HG03196 (cell line): Measurements from ENCODE around the gene GNG3.
"Not testable (repeated sequence)": the region's sequence is repeated elsewhere in the genome, so short reads cannot be mapped to it uniquely, and the experiment has no call there.

Experiments
- ATAC-seq: cut with Tn5 transposase; IDR thresholded peaks from one replicate; pipeline ENCODE4 v1.9.1; 2021; ENCODE audit not compliant: unreplicated experiment

GNG3 gene

DNA sequence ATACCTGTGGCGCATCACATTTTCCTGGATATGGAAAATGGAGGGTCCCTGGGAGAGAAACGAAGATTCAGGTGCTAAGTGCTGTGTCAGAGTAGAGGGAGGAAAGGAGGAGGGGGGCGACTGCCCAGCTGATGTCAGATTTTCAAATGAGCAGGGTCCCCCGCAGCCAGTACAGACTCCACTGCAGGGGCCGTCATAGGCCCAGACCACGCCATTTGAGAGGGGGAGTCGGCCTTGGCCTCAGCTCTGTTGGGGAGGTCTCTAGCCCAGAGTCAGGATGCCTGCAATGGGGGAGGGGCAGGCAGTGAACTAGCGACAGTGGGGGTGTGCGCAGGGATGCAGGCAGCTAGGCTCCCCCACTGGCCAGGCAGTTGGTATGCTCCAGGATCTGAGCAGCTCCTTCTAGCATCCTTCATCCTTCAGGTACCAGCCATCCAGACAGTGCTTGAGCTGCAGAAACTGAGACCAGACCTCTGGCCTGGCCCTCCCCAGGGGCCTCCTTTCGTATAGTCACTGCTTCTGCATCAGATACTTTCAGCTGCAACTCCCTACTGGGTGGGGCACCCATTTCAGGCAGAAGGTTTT lies at the start of gene GNG3, which contains the start of gene BSCL2:
GNG3 (plus strand) TSS at position 400 of the 585 bp plus-strand sequence. CDS start 620 bp downstream, outside the sequence.
BSCL2 (minus strand) TSS at position 148 of the 585 bp plus-strand sequence. CDS start 229 bp downstream, outside the sequence.
- no peak for ATAC-seq

DNA sequence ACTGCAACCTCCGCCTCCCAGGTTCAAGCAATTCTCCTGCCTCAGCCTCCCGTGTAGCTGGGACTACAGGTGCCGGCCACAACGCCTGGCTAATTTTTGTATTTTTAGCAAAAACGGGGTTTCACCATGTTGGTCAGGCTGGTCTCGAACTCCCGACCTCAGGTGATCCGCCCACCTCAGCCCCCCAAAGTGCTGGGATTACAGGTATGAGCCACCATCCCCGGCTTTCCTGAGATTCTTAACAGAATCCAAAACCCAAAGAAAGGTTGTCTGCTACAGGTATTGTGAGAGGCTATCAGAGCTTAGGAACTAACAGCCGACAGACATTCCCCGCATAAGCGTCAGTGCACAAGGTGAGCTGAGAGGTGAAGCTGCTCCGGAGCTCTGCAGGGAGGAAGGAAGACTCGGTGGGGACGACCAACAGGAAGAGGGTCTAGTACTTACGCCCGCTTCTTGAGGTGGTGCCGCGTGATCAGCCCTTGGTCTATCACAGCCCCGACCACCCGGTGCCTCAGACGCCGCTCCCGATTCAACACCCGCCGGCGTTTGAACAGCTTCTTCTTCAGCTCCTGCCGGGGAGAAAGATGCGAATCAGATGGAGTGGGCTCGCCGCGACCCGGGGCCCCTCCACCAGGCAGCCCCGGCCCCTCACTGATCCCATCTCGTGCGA lies 42.9 kb upstream of the GNG3 start:
- peak; percentile 25 for ATAC-seq

DNA sequence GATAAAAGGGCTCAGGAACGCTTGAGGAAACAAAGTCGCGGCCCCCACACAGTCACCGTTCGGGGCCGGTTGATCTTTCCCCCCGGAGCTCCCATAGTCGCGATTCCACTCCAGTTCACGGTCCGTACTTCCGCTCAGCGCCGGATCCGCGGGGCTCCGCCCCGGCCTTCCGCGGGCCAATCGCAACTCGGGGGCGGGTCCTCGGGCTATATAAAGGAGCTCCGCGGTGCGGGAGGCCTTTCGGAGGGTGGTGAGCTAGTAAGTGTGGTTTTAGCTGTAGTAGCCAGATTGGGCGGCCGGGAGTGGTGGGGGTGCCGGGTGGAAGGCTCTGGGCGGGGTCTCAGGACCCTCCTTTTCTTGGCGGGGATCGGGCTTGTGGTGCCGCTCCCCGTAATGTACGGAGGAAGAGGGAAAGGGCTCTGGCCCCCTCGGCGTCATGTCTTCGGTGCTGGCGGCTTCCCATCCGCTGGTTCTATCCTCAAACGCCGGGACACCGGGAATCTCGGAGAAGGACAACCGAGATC lies 42.3 kb upstream of the GNG3 start, which contains the start of the genes C11orf98 and CSKMT:
C11orf98 (minus strand) TSS at position 136 of the 524 bp plus-strand sequence; CDS start at position 95, 41 bp downstream.
CSKMT (plus strand) TSS at position 238 of the 524 bp plus-strand sequence. CDS start 568 bp downstream, outside the sequence.
- peak; percentile 81 for ATAC-seq

DNA sequence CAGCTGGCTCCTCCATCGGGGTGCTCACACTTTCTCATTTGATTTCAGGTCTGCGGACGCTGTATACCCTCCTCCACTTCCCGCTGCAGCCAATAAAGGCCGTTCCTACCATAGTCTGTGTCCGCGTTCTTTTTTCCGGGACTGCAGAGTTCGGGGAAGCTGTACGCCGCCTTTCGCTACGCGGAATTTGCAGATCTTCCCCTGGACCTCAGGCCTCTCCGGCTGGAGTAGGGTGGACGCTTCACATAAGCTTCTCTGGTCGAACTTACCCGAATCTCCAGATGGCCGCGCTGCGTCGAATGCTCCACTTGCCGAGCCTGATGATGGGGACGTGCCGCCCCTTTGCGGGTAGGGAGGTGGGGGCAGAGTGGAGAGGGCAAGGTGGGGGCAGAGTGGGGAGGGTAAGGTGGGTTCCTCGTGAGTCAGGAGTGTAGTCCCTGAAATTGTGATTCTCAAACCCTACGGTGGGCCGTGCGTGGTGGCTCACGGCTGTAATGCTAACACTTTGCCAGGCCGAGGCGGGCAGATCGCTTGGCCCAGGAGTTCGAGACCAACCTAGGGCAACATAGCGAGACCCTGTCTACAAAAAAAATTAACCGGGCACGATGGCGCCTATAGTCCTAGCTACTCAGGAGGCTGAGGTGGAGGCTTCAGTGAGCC lies 41.7 kb upstream of the GNG3 start:
- ATAC-seq = peak; percentile 19

DNA sequence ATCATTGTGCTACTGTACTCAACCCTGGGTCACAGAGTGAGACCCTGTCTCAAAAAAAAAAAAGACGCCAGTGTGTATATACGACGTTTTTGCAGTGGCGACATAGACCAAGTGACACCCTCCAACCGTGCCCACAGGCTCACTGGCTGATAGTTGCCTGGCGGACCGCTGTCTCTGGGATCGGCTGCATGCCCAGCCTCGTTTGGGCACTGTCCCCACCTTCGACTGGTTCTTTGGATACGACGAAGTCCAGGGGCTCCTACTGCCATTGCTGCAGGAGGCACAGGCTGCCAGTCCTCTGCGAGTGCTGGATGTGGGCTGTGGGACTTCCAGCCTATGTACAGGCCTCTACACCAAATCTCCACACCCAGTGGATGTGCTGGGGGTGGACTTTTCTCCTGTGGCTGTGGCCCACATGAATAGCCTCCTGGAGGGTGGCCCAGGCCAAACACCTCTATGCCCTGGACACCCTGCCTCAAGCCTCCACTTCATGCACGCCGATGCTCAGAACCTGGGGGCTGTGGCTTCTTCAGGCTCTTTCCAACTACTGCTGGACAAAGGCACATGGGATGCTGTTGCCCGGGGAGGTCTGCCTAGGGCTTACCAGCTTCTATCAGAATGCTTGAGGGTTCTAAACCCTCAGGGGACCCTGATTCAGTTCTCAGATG lies 41.1 kb upstream of the GNG3 start:
- no peak for ATAC-seq

DNA sequence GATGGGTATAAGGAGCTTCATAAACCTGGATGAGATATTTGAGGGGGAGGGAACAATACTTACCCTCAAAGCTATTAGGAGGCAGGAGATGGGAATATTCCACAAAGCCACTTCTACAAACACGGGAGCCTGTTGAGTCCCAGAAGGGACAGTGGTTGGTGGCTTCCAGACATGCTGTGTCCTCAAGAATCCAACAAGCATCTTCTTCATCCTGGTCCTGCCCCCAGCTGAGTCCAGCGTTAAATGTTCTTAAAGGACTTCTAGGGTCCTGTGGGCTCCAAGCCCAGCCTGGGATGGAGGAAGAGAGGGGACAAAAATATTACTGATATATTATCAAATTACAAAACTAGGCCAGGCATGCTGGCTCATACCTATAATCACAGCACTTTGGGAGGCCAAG lies 40.0 kb upstream of the GNG3 start:
- no peak for ATAC-seq

DNA sequence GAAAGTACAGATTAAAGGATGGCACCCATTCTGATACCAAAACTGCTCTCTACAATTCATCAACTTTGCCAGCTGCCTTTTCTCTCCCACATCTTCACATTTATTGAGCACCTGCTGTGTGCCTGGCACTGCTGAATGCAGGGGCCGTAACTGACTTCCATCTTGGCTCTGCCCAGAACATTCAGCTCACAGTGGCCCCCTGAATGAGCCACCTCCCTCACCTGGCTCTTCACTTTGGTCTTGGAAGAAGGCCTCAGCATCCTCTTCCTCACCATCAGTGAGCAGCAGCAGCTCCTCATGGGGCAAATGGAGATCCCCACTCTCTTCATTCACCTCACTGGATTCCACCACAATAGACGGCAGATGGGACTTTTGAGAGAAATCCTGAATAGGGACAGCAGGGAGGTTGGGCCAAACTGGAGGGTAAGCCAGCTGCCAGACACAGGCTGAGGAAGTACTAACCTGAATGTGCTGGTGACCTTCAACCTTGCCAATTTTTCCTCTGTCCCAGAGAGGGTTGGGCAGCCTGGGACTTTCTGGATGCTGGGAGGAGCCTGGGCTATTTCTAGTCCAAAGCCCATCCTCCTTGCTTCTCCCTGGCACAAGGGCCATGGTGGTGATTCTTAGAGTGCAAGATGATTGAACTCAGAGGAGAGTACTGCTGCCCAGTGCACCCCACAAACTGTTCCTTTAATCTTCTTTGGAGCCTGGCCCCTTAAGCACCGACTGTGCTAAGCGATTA lies 37.9 kb upstream of the GNG3 start:
- ATAC-seq = no peak

DNA sequence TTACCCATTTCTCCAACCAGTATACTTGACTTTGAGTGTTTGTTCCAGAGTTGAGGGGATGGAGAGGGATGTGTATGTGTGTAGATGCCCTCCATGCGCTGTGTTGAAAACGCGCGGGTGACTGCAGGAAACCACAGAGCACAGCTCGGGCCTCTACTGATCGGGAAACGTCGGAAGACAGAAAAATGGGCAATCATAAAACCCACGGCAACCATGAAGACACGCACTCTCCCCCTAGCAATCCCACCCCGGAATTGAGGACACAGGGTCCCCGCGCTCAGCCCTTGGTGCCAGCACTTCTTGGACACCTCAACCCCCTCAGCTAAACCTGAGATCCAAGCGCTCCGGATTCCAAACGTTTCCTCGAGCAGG lies 36.3 kb upstream of the GNG3 start:
- ATAC-seq = no peak

DNA sequence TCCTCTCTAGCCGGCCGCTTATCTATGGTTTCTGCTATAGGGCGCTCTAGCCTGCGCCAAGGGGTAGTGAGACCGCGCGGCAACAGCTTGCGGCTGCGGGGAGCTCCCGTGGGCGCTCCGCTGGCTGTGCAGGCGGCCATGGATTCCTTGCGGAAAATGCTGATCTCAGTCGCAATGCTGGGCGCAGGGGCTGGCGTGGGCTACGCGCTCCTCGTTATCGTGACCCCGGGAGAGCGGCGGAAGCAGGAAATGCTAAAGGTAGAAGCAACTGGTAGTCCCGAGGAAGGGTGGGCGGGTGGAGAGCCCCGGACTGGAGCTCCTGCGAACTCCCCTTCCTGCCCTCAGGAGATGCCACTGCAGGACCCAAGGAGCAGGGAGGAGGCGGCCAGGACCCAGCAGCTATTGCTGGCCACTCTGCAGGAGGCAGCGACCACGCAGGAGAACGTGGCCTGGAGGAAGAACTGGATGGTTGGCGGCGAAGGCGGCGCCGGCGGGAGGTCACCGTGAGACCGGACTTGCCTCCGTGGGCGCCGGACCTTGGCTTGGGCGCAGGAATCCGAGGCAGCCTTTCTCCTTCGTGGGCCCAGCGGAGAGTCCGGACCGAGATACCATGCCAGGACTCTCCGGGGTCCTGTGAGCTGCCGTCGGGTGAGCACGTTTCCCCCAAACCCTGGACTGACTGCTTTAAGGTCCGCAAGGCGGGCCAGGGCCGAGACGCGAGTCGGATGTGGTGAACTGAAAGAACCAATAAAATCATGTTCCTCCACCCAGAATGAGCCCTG lies 35.7 kb upstream of the GNG3 start, which contains the start of the genes LBHD1 and UQCC3:
LBHD1 (minus strand) TSS at position 660 of the 782 bp plus-strand sequence. CDS start 2,236 bp downstream, outside the sequence.
UQCC3 (plus strand) TSS at position 66 of the 782 bp plus-strand sequence; CDS start at position 139, 73 bp downstream.
- ATAC-seq = peak; percentile 43

DNA sequence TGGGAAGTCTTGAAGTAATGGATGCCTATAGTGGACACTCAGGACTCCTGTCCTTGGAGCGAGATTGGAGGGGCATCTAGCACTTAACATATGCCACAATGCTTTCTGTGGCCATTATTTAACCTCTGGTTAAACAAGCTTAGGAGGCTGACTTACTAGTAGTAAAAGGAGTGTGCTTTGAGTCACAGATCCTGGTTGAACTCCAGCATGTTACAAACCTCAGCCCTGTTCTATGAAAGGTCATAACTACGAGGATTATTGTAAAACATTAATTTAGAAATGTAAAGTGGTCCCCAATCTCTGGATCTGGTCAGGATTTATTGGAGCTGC lies 34.3 kb upstream of the GNG3 start:
- ATAC-seq = no peak

DNA sequence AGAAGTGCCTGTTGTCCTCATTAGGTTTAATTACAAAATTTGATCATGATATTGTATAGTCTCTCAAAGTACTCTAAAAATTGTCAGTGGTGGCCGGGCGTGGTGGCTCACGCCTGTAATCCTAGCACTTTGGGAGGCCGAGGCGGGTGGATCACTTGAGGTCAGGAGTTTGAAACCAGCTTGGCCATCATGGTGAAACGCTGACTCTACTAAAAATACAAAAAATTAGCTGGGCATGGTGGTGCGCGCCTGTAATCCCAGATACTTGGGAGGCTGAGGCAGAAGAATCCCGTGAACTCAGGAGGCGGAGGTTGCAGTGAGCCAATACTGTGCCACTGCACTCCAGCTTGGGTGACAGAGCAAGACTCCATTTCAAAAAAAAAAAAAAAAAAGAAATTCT lies 32.1 kb upstream of the GNG3 start:
- not testable (repeated sequence) for ATAC-seq

DNA sequence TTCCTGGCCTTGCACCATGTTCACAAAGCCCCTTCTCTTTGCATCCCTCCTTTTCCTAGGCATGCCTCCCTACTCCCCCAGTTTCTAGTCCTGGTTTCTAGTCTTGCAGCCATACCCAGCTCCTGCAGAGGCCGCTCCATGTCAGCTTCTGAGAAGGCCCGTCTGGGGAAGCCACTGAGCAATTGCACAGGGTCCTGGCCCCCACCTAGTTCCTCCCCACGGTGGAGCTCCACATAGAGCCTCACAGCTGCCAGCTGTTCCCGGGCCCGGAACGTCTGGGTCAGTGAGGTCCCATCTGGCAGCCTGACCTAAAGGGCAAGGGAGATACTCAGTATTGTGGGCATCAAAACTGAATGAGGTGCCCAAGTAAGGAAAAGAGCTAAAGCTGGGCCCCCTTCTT lies 30.8 kb upstream of the GNG3 start:
- no peak for ATAC-seq

DNA sequence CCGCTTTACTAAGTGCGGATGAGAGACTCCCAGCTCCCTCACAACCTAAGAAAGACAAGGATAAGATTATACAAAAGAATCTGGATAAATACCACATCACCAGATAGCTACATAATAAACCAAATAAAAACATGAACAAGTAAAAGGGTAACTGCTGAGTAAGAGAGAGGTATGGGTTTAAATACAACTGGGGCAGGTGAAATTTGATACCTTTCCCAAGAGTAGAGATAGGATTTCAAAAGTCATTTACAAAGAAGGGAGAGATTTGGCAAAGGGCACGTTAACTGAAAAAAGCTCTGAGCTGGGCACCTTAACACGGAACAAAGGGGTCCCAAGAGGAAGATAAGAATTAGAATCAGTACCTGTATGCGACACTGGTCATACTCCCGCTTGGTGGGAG lies 30.3 kb upstream of the GNG3 start:
- ATAC-seq = no peak

DNA sequence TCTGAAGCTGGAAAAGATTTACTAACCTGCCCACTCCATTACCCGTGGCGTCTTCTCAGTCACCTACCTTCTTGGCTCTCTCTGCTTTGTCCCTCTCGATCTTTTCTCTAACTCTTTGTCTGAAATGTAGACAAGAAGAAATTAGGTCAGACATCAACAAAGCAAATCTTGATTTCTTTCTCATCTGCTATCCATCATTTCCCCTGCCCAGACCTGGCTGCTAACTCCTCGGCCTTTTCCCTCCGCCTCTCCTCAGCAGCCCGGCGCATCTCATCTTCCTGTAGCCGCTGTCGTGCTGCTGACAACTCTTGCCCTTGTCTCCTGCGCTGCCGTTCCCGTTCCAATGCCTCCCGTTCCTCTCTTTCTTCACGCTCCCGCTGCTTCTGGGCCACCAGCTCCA lies 29.8 kb upstream of the GNG3 start:
- ATAC-seq = no peak

DNA sequence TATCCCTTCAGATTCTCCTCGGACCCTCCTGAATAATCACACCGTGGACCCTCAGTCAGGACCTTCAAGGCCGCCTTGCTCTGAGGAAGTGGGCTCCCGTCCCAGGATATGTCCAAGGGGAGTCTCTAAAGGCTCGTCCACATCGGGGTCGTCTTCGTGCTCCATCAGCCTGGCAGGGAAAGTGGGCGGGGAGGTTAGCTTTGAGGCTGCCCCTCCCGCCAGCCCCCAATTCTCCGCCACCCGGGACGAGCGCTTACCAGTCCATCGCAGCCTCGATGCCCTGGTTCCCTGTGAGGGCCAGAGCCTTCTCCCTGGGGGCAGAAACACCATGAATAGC lies 29.1 kb upstream of the GNG3 start:
- no peak for ATAC-seq

DNA sequence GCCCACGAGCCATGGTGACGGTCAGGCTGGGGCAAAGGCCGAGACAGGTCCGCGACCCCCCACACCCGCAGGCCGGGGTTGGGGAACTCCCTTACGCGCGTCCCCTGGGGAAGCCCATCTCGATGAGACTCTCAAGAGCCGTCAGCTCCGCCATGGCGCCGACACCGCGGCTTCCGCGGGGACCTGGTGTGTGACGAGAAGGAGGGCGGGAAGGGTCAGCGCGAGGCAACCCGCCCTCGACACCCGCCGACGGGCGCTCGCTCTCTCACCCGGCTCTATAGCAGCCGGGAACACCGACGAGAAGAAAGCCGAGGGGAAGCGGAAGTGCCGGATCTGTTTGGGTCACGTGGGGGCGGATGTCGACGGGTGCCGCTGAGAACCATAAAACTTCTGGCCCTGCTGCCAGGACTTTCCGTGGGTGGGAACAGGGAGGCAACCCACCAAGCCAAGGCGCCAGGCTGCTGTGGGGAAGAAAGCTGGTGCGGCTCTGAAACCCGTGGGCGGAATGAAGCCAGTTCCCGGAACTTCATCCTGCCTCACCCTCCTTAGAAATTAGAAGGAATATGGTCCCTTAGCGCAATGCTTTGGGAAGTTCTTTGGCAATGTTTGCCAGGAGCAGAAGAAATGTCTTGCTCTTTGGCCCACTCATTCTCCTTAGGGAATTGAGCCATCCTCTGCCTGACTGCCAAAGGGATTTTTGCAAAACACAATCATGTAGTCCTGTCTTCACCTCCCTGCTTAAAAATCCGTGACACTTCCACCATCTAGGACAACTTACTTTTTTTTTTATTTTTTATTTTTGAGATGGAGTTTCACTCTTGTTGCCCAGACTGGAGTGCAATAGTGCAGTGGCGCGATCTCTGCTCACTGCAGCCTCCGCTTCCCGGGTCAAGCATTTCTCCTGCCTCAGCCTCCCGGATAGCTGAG lies 28.4 kb upstream of the GNG3 start, which contains the start of gene UBXN1:
UBXN1 (minus strand) TSS at position 304 of the 927 bp plus-strand sequence; CDS start at position 154, 150 bp downstream.
- ATAC-seq = peak; percentile 72

DNA sequence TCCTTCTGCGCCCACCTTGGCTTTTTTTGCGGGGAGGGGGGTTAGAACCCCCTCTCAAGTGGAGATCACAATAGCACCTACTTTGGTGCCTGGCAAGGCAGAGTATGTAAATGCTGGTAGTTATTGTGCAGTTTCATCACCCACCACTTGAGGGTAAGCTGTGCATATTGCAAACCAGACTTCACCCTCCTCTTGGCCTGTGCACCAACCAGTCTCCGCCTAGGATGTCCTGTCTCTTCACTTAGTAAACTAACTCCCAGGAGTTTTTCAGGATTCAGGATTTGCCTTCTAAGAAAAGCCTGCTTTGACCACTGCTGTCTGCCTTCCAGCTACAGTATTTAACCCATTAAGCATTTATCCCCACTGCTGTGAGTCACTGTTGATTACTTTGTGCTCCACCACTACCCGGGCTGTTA lies 26.6 kb upstream of the GNG3 start:
- peak; percentile 59 for ATAC-seq

DNA sequence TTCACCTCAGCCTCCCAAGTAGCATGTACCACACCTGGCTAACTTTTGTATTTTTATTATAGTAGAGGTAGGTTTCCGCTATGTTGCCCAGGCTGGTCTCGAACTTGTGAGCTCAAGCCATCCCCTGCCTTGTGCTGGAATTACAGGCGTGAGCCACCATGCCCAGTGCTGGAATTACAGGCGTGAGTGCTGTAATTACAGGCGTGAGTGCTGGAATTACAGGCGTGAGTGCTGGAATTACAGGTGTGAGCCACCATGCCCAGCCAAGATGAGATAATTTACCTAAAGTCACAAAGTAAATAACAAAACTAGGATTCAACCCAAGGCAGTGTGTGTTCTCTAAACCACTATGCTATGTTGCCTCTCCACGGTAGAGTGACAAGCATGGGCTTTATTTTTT lies 25.0 kb upstream of the GNG3 start:
- ATAC-seq = no peak
